GM12872 (cell line): Measurements from ENCODE around the gene MYO1B.

Experiments used
- CTCF ChIP-seq: IDR thresholded peaks from 3 replicates; pipeline ENCODE4 v1.5.1; 2011; ENCODE audit warnings: low read depth, mild to moderate bottlenecking, low read length, moderate library complexity; ENCODE audit not compliant: insufficient read depth

MYO1B gene

GRCh38 chr2:191318037-191318728, 73.0 kb downstream of the MYO1B start:
- no peak for TF ChIP-seq CTCF

GRCh38 chr2:191318729-191319078, 73.5 kb downstream of the MYO1B start:
- no peak for TF ChIP-seq CTCF

GRCh38 chr2:191319186-191319585, 74.0 kb downstream of the MYO1B start:
- TF ChIP-seq CTCF = no peak

GRCh38 chr2:191320881-191321280, 75.7 kb downstream of the MYO1B start:
- no peak for TF ChIP-seq CTCF

GRCh38 chr2:191321861-191322662, 76.9 kb downstream of the MYO1B start:
- no peak for TF ChIP-seq CTCF

- TF ChIP-seq CTCF = no peak
These were observed 77.8 kb downstream of the MYO1B start for GRCh38 chr2:191322828-191323506.

GRCh38 chr2:191325651-191326365, 80.6 kb downstream of the MYO1B start:
- no peak for TF ChIP-seq CTCF
